Mesothelial cell of epicardium (in vitro differentiated cells): ENCODE measurements around the gene PPP2R2B. TPM values are rescaled to one million over a fixed set of nuclear protein-coding genes. Genes with fewer than 3 reads are reported as not detected.

Experiments used
- DNase-seq, 2 experiments: peaks; one replicate each; pipeline ENCODE4 v3.0.0; 2021; ENCODE audit warnings: low spot score in 2 of 2; ENCODE audit not compliant: unreplicated experiment in 2 of 2
- H3K27ac Mint-ChIP-seq: 2 replicates; pipeline ENCODE4 v1.8.0; 2021; ENCODE audit warnings: mixed read lengths
- H3K27me3 Mint-ChIP-seq: 2 replicates; pipeline ENCODE4 v1.8.0; 2021; ENCODE audit warnings: low read depth, mixed read lengths
- H3K36me3 Mint-ChIP-seq: 2 replicates; pipeline ENCODE4 v1.8.0; 2021; ENCODE audit warnings: mixed read lengths
- H3K4me1 Mint-ChIP-seq: 2 replicates; pipeline ENCODE4 v1.8.0; 2021; ENCODE audit warnings: mixed read lengths
- H3K4me3 Mint-ChIP-seq: 2 replicates; pipeline ENCODE4 v1.8.0; 2021; ENCODE audit warnings: mild to moderate bottlenecking, moderate library complexity, mixed read lengths
- H3K9me3 Mint-ChIP-seq: 2 replicates; pipeline ENCODE4 v1.8.0; 2021; ENCODE audit warnings: mixed read lengths
- total RNA-seq: library from RNA; stranded (reverse); gene quantifications from 3 replicates; pipeline ENCODE4 v1.2.1, GENCODE V29; 2021
- TF ChIP-seq, protein P1 (sequence below): fragments of 200-600 bp; sonication (generic); IDR thresholded peaks from one replicate; pipeline ENCODE4 v1.5.0; 2021; ENCODE audit warnings: antibody characterized with exemption; ENCODE audit not compliant: unreplicated experiment

Gene PPP2R2B
- total RNA-seq, 1 donor from 2014 or later, result 18.2 TPM

DNA sequence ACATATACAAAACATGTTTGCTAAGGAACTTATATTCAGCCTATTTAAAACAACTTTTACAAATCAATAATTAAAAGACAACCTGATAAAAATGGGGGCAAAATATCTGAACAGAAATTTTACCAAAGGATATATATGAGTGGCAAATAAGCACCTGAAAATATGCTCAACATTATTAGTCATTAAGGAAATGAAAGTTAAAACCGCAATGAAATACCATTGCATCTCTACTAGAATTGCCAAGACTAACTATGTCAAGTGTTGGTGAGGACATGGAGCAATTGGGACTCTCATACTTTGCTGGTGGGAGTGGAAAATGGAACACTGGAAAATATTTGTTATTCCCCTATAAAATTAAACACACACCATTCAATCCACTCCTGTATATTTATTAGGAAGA is 26.3 kb upstream of the PPP2R2B start:
- DNase-seq, result no peak
- TF ChIP-seq, protein P1, sequence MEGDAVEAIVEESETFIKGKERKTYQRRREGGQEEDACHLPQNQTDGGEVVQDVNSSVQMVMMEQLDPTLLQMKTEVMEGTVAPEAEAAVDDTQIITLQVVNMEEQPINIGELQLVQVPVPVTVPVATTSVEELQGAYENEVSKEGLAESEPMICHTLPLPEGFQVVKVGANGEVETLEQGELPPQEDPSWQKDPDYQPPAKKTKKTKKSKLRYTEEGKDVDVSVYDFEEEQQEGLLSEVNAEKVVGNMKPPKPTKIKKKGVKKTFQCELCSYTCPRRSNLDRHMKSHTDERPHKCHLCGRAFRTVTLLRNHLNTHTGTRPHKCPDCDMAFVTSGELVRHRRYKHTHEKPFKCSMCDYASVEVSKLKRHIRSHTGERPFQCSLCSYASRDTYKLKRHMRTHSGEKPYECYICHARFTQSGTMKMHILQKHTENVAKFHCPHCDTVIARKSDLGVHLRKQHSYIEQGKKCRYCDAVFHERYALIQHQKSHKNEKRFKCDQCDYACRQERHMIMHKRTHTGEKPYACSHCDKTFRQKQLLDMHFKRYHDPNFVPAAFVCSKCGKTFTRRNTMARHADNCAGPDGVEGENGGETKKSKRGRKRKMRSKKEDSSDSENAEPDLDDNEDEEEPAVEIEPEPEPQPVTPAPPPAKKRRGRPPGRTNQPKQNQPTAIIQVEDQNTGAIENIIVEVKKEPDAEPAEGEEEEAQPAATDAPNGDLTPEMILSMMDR, result no peak
- H3K9me3 Mint-ChIP-seq, result peaks cover 8% of the 10 kb centered on the region
- no peaks in the 10 kb centered on the region for H3K36me3 Mint-ChIP-seq
- no peaks in the 10 kb centered on the region for H3K4me1 Mint-ChIP-seq
- H3K27ac Mint-ChIP-seq, result no peak overlapping the region
- H3K4me3 Mint-ChIP-seq, result no peak overlapping the region
- no peaks in the 10 kb centered on the region for H3K27me3 Mint-ChIP-seq

DNA sequence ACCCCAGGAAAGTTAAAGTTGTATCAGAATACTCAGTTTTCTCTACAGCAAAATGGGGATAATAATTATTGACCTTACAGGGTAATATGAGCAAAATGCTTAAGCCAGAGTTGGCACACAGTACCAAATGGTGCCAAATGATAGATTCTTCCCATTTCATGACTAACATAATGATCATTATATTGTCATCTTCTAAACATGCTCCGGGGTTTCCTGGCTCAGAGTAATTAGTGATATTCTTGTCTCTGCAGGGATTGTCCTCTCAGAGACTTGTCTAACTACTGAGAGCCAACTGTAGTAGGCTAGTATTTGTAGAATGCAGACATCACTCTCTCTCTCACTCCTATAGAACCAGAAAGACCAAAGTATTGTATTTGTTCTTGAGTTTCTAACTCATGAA is 25.2 kb upstream of the PPP2R2B start:
- TF ChIP-seq, protein P1, result no peak
- Mint-ChIP-seq H3K9me3 (peaks cover 8% of the 10 kb centered on the region), H3K27ac (no peak overlapping the region), H3K4me3 (no peak overlapping the region), H3K27me3 (no peaks in the 10 kb centered on the region), H3K36me3 (no peaks in the 10 kb centered on the region), H3K4me1 (no peaks in the 10 kb centered on the region)
- no peak for DNase-seq

DNA sequence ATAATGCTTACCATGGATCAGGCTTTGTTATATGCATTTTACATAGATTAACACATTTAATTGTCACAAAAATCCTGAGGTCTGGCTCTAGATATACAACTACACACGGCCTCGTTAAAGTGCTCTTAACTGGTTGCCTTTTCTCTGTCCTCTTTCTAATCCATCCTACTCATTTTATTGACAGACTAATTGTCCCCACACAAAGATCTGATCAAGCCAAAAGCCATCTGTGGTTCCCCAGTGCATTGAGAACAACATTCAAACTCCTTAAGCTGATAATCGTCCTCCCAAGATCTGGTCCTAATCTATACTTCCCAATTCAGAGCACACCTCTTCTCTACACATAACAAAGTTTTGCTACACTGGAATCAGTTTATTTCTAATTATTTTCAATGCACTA is 23.9 kb upstream of the PPP2R2B start:
- no peaks in the 10 kb centered on the region for H3K4me1 Mint-ChIP-seq
- DNase-seq, result no peak
- H3K27ac Mint-ChIP-seq, result no peak overlapping the region
- H3K27me3 Mint-ChIP-seq, result no peaks in the 10 kb centered on the region
- H3K36me3 Mint-ChIP-seq, result peaks cover under 1% of the 10 kb centered on the region
- TF ChIP-seq, protein P1, result no peak
- H3K9me3 Mint-ChIP-seq, result peaks cover 9% of the 10 kb centered on the region
- H3K4me3 Mint-ChIP-seq, result no peak overlapping the region

DNA sequence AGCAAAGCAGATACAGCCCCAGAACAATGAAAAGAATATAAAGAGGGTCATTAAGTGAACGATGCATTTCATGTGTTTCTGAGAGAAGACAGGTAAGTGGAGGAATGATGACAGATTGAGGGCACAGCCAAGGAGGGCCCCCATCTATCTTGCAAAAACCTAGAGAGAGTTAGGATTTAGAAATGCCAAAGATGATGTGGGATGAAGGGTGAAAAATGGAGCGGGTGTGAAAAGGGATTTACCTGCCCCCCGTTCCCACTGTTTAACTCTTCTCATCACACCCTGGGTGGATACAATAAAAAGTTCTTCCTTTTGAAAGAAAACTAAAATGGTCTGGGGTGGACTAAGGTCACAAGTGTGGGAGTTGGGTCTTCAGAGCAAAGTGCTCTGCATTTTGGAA is 18.5 kb upstream of the PPP2R2B start:
- TF ChIP-seq, protein P1, result no peak

DNA sequence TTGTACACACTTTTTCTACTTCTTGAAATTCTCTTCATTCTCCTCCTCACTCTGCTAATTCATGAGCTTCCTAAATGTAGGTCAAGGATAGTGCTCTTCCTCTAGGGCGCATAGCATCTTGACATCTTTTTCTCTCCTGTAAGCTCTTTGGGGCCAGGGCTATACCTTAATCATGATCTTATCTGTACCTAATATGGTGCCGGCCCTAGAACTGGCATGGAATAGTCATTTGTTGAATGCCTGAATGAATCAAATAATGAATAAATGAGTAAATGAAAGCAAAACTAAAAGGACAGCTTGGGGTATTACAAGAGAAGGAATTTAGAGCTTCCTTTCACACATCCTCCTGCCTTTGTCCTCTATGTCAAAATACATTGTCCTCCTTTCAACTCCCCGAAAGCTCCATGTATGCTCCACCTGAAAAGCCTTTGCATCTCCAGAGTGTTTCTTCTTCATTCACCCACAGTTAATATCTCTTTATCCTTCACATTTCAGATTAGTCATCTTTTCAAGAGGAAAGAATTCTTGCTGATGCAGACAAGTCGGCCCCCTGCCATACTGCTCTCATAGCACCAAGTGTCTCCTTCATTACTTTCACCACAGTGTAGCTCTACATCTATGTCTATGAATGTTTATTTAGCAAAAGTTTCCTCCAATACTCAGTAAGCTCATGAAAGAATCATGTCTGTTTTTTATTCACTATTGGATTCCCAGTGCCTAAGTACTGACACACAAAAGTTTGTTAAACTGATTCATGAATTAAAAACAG is 16.4 kb upstream of the PPP2R2B start:
- no peak for DNase-seq

More for the DNA sequence above, 18.5 kb upstream of the PPP2R2B start:
- DNase-seq, result no peak
- no peak overlapping the region for H3K4me3 Mint-ChIP-seq
- H3K9me3 Mint-ChIP-seq, result peaks cover 13% of the 10 kb centered on the region
- peaks cover 5% of the 10 kb centered on the region for H3K36me3 Mint-ChIP-seq
- H3K27ac Mint-ChIP-seq, result no peak overlapping the region
- H3K4me1 Mint-ChIP-seq, result peaks cover under 1% of the 10 kb centered on the region
- no peaks in the 10 kb centered on the region for H3K27me3 Mint-ChIP-seq

More for the DNA sequence above, 16.4 kb upstream of the PPP2R2B start:
- TF ChIP-seq, protein P1, result no peak
- peaks cover 7% of the 10 kb centered on the region for H3K4me1 Mint-ChIP-seq
- no peaks in the 10 kb centered on the region for H3K27me3 Mint-ChIP-seq
- H3K36me3 Mint-ChIP-seq, result peaks cover 5% of the 10 kb centered on the region
- H3K27ac Mint-ChIP-seq, result no peak overlapping the region
- H3K4me3 Mint-ChIP-seq, result no peak overlapping the region
- H3K9me3 Mint-ChIP-seq, result peaks cover 13% of the 10 kb centered on the region
